Anterior cingulate cortex (tissue), 58 donors: Measurements from ENCODE around the gene YKT6.

ENCODE experiments used
- DNase-seq, 58 donors: peaks; one replicate each; lab custom pipeline; 2025; lab: John Stamatoyannopoulos, UW

YKT6 gene

GRCh38 chr7:44228571-44229350 lies 28.0 kb downstream of the YKT6 start:
- no peak for DNase-seq

- DNase-seq = no peak
These were observed 28.8 kb downstream of the YKT6 start for GRCh38 chr7:44229546-44230105.

GRCh38 chr7:44230286-44230685 lies 29.5 kb downstream of the YKT6 start:
- DNase-seq = no peak

- no peak for DNase-seq
These were observed 30.3 kb downstream of the YKT6 start for GRCh38 chr7:44231088-44231487.

GRCh38 chr7:44232396-44232795 lies 31.6 kb downstream of the YKT6 start:
- no peak for DNase-seq

- no peak for DNase-seq
These were observed 32.3 kb downstream of the YKT6 start for GRCh38 chr7:44232901-44233715.

- DNase-seq = no peak
These were observed 34.3 kb downstream of the YKT6 start for GRCh38 chr7:44235066-44235465.

GRCh38 chr7:44235582-44236332 lies 35.0 kb downstream of the YKT6 start:
- DNase-seq = peak in 18 of 58 donors; percentile 10 to 64 (median 28)

- no peak for DNase-seq
These were observed 35.6 kb downstream of the YKT6 start for GRCh38 chr7:44236333-44236728.

GRCh38 chr7:44237696-44238095 lies 36.9 kb downstream of the YKT6 start:
- DNase-seq = no peak

- DNase-seq = peak in 8 of 58 donors; percentile 12 to 48 (median 19)
These were observed 37.4 kb downstream of the YKT6 start for GRCh38 chr7:44238116-44238695.

GRCh38 chr7:44239361-44239760 lies 38.6 kb downstream of the YKT6 start:
- DNase-seq = no peak

GRCh38 chr7:44240376-44240775 lies 39.6 kb downstream of the YKT6 start:
- no peak for DNase-seq

- DNase-seq = peak in 52 of 58 donors; percentile 10 to 71 (median 48)
These were observed 40.3 kb downstream of the YKT6 start for GRCh38 chr7:44240983-44241510.

GRCh38 chr7:44242091-44242490 lies 41.3 kb downstream of the YKT6 start:
- no peak for DNase-seq

GRCh38 chr7:44244282-44244681 lies 43.5 kb downstream of the YKT6 start:
- no peak for DNase-seq

- no peak for DNase-seq
These were observed 45.8 kb downstream of the YKT6 start for GRCh38 chr7:44246396-44247113.

GRCh38 chr7:44247868-44248651 lies 47.3 kb downstream of the YKT6 start:
- no peak for DNase-seq
